ENCODE measurements around the gene AGAP5. TPM values are rescaled to one million over a fixed set of nuclear protein-coding genes. Genes with fewer than 3 reads are reported as not detected.

The AGAP5 gene
- total and polyA plus RNA-seq, 9 of the 15 experiments (the other 6 are each of a cell fraction or from before 2014, with no cell fraction given), result 0.32 to 7.5 (median 5.3) TPM

- no peak for TF ChIP-seq TCF15 (CRISPR knock-in tag; IDR thresholded peaks at IDR 0.05)
- TF ChIP-seq E2F3 (CRISPR knock-in tag; IDR thresholded peaks at IDR 0.05), result peak; percentile 42; the same call in 1 of the 2 replicates
- TF ChIP-seq ZBTB26 (CRISPR knock-in tag; IDR thresholded peaks at IDR 0.05), result 0 out of 2 replicates have a peak, but pooled peaks have one; percentile 53
- TF ChIP-seq ARNT (IDR thresholded peaks at IDR 0.05), result peak; percentile 19 to 50; a peak in 2 of 4 replicates
- TF ChIP-seq POLR2G (IDR thresholded peaks at IDR 0.05; ENCODE audit: low read depth, low read length), result no peak
- TF ChIP-seq LARP7 (IDR thresholded peaks at IDR 0.05), result peak; percentile 96; the same call in 1 of the 2 replicates
- no peak for TF ChIP-seq TAF9B (IDR thresholded peaks at IDR 0.05; ENCODE audit: partially characterized antibody)
- 0 out of 2 replicates have a peak, but pooled peaks have one; percentile 39 for TF ChIP-seq ARID1B (IDR thresholded peaks at IDR 0.05)
- 0 out of 2 replicates have a peak, but pooled peaks have one; percentile 46 for TF ChIP-seq BCOR (IDR thresholded peaks at IDR 0.05)
- TF ChIP-seq CXXC5 (CRISPR knock-in tag; IDR thresholded peaks at IDR 0.05), result peak; percentile 64
- TF ChIP-seq PHB2 (IDR thresholded peaks at IDR 0.05; ENCODE audit: low read depth), result peak; percentile 56; the same call in 1 of the 2 replicates
- no peak for TF ChIP-seq ZNF668 (CRISPR knock-in tag; IDR thresholded peaks at IDR 0.05)
- TF ChIP-seq HLTF (IDR thresholded peaks at IDR 0.05), result peak; percentile 93
- TF ChIP-seq NBN (IDR thresholded peaks at IDR 0.05; ENCODE audit: low read depth), result peak; percentile 68; the same call in 1 of the 2 replicates
- no peak for TF ChIP-seq TCFL5 (CRISPR knock-in tag; conservative IDR thresholded peaks at IDR 0.05)
These were observed 72.7 kb downstream of the AGAP5 start (continued) for GRCh38 chr10:73625004-73625883.

Small RNA genes within 50 kb of the gene (small RNA-seq; reads per million reads assigned to genes)
- gene AC022400.4, result not detected
- not detected for gene RNA5SP320

Other genes starting within 250 kb of the AGAP5 start
Only the 7 nearest of the 10 such genes appear.
- 13.0 and 13.2 TPM in 2 replicates for gene USP54, start 106.8 kb downstream of the AGAP5 start, total RNA-seq (2014; rRNA removed)
- 19.5 and 19.9 TPM in 2 replicates for gene USP54, start 106.8 kb downstream of the AGAP5 start, total RNA-seq (2014; rRNA removed; fragmentation: Illumina TruSeq; extraction: Trizol)
- 15.6 and 16.9 TPM in 2 replicates for gene USP54, start 106.8 kb downstream of the AGAP5 start, total RNA-seq (2015; rRNA removed; fragmentation: Illumina TruSeq; extraction: Trizol)
- 19.6 and 20.7 TPM in 2 replicates for gene USP54, start 106.8 kb downstream of the AGAP5 start, total RNA-seq (2021)
- gene USP54, start 106.8 kb downstream of the AGAP5 start, polyA plus RNA-seq (2011; rRNA removed), result 36.2 and 40.1 TPM in 2 replicates
- gene USP54, start 106.8 kb downstream of the AGAP5 start, polyA plus RNA-seq (2014; fragmentation: Illumina TruSeq; extraction: Trizol), result 16.3 and 21.7 TPM in 2 replicates
- gene USP54, start 106.8 kb downstream of the AGAP5 start, polyA plus RNA-seq (2014; fragmentation: Nextera tagmentation; extraction: Ambion mirVana), result 1 to 10 TPM; 3.8 to 7.6 TPM
- gene USP54, start 106.8 kb downstream of the AGAP5 start, polyA plus RNA-seq (2014; rRNA removed), result 11.9 and 14.6 TPM in 2 replicates
- not detected in 2 replicates for gene MYOZ1, start 56.6 kb downstream of the AGAP5 start, total RNA-seq (2014; rRNA removed)
- not detected in 2 replicates for gene MYOZ1, start 56.6 kb downstream of the AGAP5 start, total RNA-seq (2014; rRNA removed; fragmentation: Illumina TruSeq; extraction: Trizol)
- gene MYOZ1, start 56.6 kb downstream of the AGAP5 start, total RNA-seq (2015; rRNA removed; fragmentation: Illumina TruSeq; extraction: Trizol), result 0.18 and 0.23 TPM in 2 replicates
- gene MYOZ1, start 56.6 kb downstream of the AGAP5 start, total RNA-seq (2021), result not detected in 2 replicates
- 0.06 and 0.09 TPM in 2 replicates for gene MYOZ1, start 56.6 kb downstream of the AGAP5 start, polyA plus RNA-seq (2011; rRNA removed)
- 0.10 TPM in 1 of 2 replicates, not detected in the other for gene MYOZ1, start 56.6 kb downstream of the AGAP5 start, polyA plus RNA-seq (2014; fragmentation: Illumina TruSeq; extraction: Trizol)
- under 1 TPM in 1 of 2 experiments, not detected in 1; 0.03 TPM for gene MYOZ1, start 56.6 kb downstream of the AGAP5 start, polyA plus RNA-seq (2014; fragmentation: Nextera tagmentation; extraction: Ambion mirVana)
- gene MYOZ1, start 56.6 kb downstream of the AGAP5 start, polyA plus RNA-seq (2014; rRNA removed), result 0.09 and 0.11 TPM in 2 replicates
- gene SYNPO2L, start 42.1 kb downstream of the AGAP5 start, total RNA-seq (2014; rRNA removed), result 0.04 TPM in 1 of 2 replicates, not detected in the other
- not detected in 2 replicates for gene SYNPO2L, start 42.1 kb downstream of the AGAP5 start, total RNA-seq (2014; rRNA removed; fragmentation: Illumina TruSeq; extraction: Trizol)
- gene SYNPO2L, start 42.1 kb downstream of the AGAP5 start, total RNA-seq (2015; rRNA removed; fragmentation: Illumina TruSeq; extraction: Trizol), result not detected in 2 replicates
- gene SYNPO2L, start 42.1 kb downstream of the AGAP5 start, total RNA-seq (2021), result 0.07 TPM in 1 of 2 replicates, not detected in the other
- 0.03 TPM in 1 of 2 replicates, not detected in the other for gene SYNPO2L, start 42.1 kb downstream of the AGAP5 start, polyA plus RNA-seq (2011; rRNA removed)
- gene SYNPO2L, start 42.1 kb downstream of the AGAP5 start, polyA plus RNA-seq (2014; fragmentation: Illumina TruSeq; extraction: Trizol), result 0.03 and 0.07 TPM in 2 replicates
- not detected for gene SYNPO2L, start 42.1 kb downstream of the AGAP5 start, polyA plus RNA-seq (2014; fragmentation: Nextera tagmentation; extraction: Ambion mirVana)
- gene SYNPO2L, start 42.1 kb downstream of the AGAP5 start, polyA plus RNA-seq (2014; rRNA removed), result not detected in 2 replicates
- 70.5 and 99.4 TPM in 2 replicates for gene SEC24C, start 46.3 kb upstream of the AGAP5 start, total RNA-seq (2014; rRNA removed)
- 48.6 and 48.7 TPM in 2 replicates for gene SEC24C, start 46.3 kb upstream of the AGAP5 start, total RNA-seq (2014; rRNA removed; fragmentation: Illumina TruSeq; extraction: Trizol)
- 55.5 and 59.4 TPM in 2 replicates for gene SEC24C, start 46.3 kb upstream of the AGAP5 start, total RNA-seq (2015; rRNA removed; fragmentation: Illumina TruSeq; extraction: Trizol)
- gene SEC24C, start 46.3 kb upstream of the AGAP5 start, total RNA-seq (2021), result 103 and 115 TPM in 2 replicates
- gene SEC24C, start 46.3 kb upstream of the AGAP5 start, polyA plus RNA-seq (2011; rRNA removed), result 97.4 and 150 TPM in 2 replicates
- gene SEC24C, start 46.3 kb upstream of the AGAP5 start, polyA plus RNA-seq (2014; fragmentation: Illumina TruSeq; extraction: Trizol), result 108 and 110 TPM in 2 replicates
- 10 to 100 TPM; 19.0 to 88.4 TPM for gene SEC24C, start 46.3 kb upstream of the AGAP5 start, polyA plus RNA-seq (2014; fragmentation: Nextera tagmentation; extraction: Ambion mirVana)
- 64.7 and 68.8 TPM in 2 replicates for gene SEC24C, start 46.3 kb upstream of the AGAP5 start, polyA plus RNA-seq (2014; rRNA removed)
- gene CHCHD1, start 83.9 kb upstream of the AGAP5 start, total RNA-seq (2014; rRNA removed), result 82.9 and 130 TPM in 2 replicates
- 68.2 and 79.6 TPM in 2 replicates for gene CHCHD1, start 83.9 kb upstream of the AGAP5 start, total RNA-seq (2014; rRNA removed; fragmentation: Illumina TruSeq; extraction: Trizol)
- 69.6 and 83.4 TPM in 2 replicates for gene CHCHD1, start 83.9 kb upstream of the AGAP5 start, total RNA-seq (2015; rRNA removed; fragmentation: Illumina TruSeq; extraction: Trizol)
- 52.9 and 54.9 TPM in 2 replicates for gene CHCHD1, start 83.9 kb upstream of the AGAP5 start, total RNA-seq (2021)
- gene CHCHD1, start 83.9 kb upstream of the AGAP5 start, polyA plus RNA-seq (2011; rRNA removed), result 84.9 and 110 TPM in 2 replicates
- 59.5 and 75.0 TPM in 2 replicates for gene CHCHD1, start 83.9 kb upstream of the AGAP5 start, polyA plus RNA-seq (2014; fragmentation: Illumina TruSeq; extraction: Trizol)
- gene CHCHD1, start 83.9 kb upstream of the AGAP5 start, polyA plus RNA-seq (2014; fragmentation: Nextera tagmentation; extraction: Ambion mirVana), result 100 to 1,000 TPM in 1 of 2 experiments, 10 to 100 TPM in 1; 89.7 to 114 TPM
- gene CHCHD1, start 83.9 kb upstream of the AGAP5 start, polyA plus RNA-seq (2014; rRNA removed), result 126 and 135 TPM in 2 replicates
- 21.9 and 34.2 TPM in 2 replicates for gene ZSWIM8, start 87.5 kb upstream of the AGAP5 start, total RNA-seq (2014; rRNA removed)
- gene ZSWIM8, start 87.5 kb upstream of the AGAP5 start, total RNA-seq (2014; rRNA removed; fragmentation: Illumina TruSeq; extraction: Trizol), result 14.9 and 15.0 TPM in 2 replicates
- 26.7 and 30.0 TPM in 2 replicates for gene ZSWIM8, start 87.5 kb upstream of the AGAP5 start, total RNA-seq (2015; rRNA removed; fragmentation: Illumina TruSeq; extraction: Trizol)
- 43.4 and 45.6 TPM in 2 replicates for gene ZSWIM8, start 87.5 kb upstream of the AGAP5 start, total RNA-seq (2021)
- gene ZSWIM8, start 87.5 kb upstream of the AGAP5 start, polyA plus RNA-seq (2011; rRNA removed), result 35.1 and 76.4 TPM in 2 replicates
- 40.7 and 51.3 TPM in 2 replicates for gene ZSWIM8, start 87.5 kb upstream of the AGAP5 start, polyA plus RNA-seq (2014; fragmentation: Illumina TruSeq; extraction: Trizol)
- gene ZSWIM8, start 87.5 kb upstream of the AGAP5 start, polyA plus RNA-seq (2014; fragmentation: Nextera tagmentation; extraction: Ambion mirVana), result 1 to 10 TPM; 5.6 to 6.2 TPM
- 38.4 and 47.8 TPM in 2 replicates for gene ZSWIM8, start 87.5 kb upstream of the AGAP5 start, polyA plus RNA-seq (2014; rRNA removed)
- gene NDST2, start 113.5 kb upstream of the AGAP5 start, total RNA-seq (2014; rRNA removed), result 27.2 and 32.1 TPM in 2 replicates
- 12.5 and 14.7 TPM in 2 replicates for gene NDST2, start 113.5 kb upstream of the AGAP5 start, total RNA-seq (2014; rRNA removed; fragmentation: Illumina TruSeq; extraction: Trizol)
- gene NDST2, start 113.5 kb upstream of the AGAP5 start, total RNA-seq (2015; rRNA removed; fragmentation: Illumina TruSeq; extraction: Trizol), result 18.2 and 19.6 TPM in 2 replicates
- gene NDST2, start 113.5 kb upstream of the AGAP5 start, total RNA-seq (2021), result 33.9 and 35.7 TPM in 2 replicates
- gene NDST2, start 113.5 kb upstream of the AGAP5 start, polyA plus RNA-seq (2011; rRNA removed), result 23.8 and 31.6 TPM in 2 replicates
- gene NDST2, start 113.5 kb upstream of the AGAP5 start, polyA plus RNA-seq (2014; fragmentation: Illumina TruSeq; extraction: Trizol), result 22.6 TPM in 2 replicates
- gene NDST2, start 113.5 kb upstream of the AGAP5 start, polyA plus RNA-seq (2014; fragmentation: Nextera tagmentation; extraction: Ambion mirVana), result 1 to 10 TPM; 4.7 to 6.3 TPM
- 30.5 and 31.4 TPM in 2 replicates for gene NDST2, start 113.5 kb upstream of the AGAP5 start, polyA plus RNA-seq (2014; rRNA removed)